ENCODE results near the gene ACSS1.
A peak's percentile ranks its signal among the peaks of the same experiment; 100 is the strongest.

ACSS1 gene

DNA sequence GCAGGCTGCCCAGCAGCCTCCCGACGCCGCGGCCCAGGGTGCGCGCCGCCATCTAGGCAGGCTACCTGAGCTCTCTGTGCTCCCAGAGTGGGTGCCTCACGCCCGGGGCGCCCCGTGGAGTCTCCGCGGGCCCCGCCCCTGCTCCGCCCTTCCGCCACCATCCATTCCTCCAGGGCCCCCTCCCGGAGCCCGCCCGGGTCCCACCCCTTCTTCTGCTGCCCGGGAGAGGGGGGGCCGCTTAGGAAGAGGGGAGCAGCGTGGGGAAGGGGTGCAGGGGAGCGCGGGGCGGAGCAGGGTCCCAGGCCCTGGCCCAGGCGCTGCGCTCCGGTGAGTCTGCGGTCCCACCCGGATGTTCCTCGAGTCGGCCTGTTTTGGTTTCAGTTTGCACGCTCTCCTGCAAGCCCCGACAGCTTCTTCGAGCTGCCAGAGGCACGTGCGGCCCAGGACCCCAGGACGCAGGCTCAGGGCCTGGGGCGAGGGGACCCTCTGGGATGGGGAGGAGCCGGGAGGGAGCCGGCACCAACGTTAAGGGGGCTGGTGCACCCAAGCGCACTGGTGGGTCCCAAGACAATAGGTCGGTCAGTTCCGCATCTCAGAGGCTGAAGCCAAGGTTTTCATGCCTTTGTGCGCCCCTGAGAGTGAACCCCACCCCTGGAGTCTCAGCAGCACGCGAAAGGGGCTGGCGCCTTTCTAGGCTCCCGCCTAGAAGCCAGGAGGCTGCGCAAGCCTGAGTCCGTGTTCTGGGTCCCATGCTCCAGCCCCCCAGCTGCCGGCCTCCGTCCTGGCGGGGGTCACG is at the start of gene ACSS1:
ACSS1 (minus strand) TSS at position 89 of the 796 bp plus-strand sequence; CDS start at position 52, 37 bp downstream.
- H3K4me1 ChIP-seq (ENCODE audit: control insufficient read depth, insufficient read depth, low read length) = no peaks in the 10 kb centered on the region
- no peaks in the 10 kb centered on the region for H3K9me3 ChIP-seq (ENCODE audit: control insufficient read depth, insufficient read depth, low read length)
- H3K9ac ChIP-seq (ENCODE audit: low read depth, low read length) = peak within 1 kb of the TSS; percentile 37
- H3K4me3 ChIP-seq (ENCODE audit: low read depth, low read length) = peak within 1 kb of the TSS; percentile 67
- H3K27me3 ChIP-seq (ENCODE audit: control insufficient read depth, insufficient read depth, low read length) = peaks cover 78% of the 10 kb centered on the region
- no peaks in the 10 kb centered on the region for H3K36me3 ChIP-seq (ENCODE audit: control insufficient read depth, insufficient read depth, low read length)

DNA sequence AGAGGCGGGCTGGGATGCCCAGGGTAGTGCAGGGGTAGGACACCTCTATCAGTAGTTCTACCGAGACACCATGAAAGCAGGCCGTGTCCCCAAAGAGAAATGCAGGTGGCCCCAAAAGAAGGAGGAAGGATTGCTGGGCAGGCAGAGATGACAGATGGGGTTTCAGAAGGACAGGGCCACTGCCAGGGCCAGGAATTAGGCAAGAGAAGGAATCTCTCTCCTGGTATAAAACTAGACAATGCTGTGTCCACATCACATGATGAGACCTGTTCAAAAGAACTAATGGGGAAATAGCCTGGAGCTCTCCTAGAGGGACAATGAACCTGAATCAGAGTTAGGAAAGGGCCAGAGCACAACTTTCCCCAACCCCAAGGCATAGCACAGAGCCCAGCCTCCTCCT is 45.6 kb upstream of the ACSS1 start:
- H3K9me3 ChIP-seq (ENCODE audit: control insufficient read depth, insufficient read depth, low read length) = no peaks in the 10 kb centered on the region

DNA sequence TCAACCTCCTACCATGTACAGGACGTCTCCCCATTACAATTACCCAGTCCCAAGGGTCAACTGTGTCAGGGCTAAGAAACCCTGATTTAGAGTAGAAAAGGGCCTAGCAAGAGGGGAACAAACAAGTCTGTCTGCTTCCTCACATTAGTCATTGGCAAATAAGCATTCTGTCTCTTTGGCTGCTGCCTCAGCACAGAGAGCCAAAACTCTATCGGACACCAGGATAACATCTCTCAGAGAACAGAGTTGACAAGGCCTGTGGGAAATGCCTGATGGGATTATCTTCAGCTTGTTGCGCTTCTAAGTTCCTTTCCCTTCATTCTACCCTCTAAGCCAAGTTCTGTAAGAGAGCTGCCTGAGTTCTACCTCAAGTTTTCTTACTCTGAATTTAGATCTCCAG is 43.0 kb upstream of the ACSS1 start:
- Histone ChIP-seq H3K4me3 (ENCODE audit: low read depth, low read length) (no peak overlapping the region), H3K27me3 (ENCODE audit: control insufficient read depth, insufficient read depth, low read length) (no peaks in the 10 kb centered on the region)

More for the DNA sequence above, 45.6 kb upstream of the ACSS1 start:
- Histone ChIP-seq H3K9ac (ENCODE audit: low read depth, low read length) (no peak overlapping the region), H3K4me3 (ENCODE audit: low read depth, low read length) (no peak overlapping the region), H3K27me3 (ENCODE audit: control insufficient read depth, insufficient read depth, low read length) (no peaks in the 10 kb centered on the region), H3K4me1 (ENCODE audit: control insufficient read depth, insufficient read depth, low read length) (no peaks in the 10 kb centered on the region), H3K36me3 (ENCODE audit: control insufficient read depth, insufficient read depth, low read length) (no peaks in the 10 kb centered on the region)

DNA sequence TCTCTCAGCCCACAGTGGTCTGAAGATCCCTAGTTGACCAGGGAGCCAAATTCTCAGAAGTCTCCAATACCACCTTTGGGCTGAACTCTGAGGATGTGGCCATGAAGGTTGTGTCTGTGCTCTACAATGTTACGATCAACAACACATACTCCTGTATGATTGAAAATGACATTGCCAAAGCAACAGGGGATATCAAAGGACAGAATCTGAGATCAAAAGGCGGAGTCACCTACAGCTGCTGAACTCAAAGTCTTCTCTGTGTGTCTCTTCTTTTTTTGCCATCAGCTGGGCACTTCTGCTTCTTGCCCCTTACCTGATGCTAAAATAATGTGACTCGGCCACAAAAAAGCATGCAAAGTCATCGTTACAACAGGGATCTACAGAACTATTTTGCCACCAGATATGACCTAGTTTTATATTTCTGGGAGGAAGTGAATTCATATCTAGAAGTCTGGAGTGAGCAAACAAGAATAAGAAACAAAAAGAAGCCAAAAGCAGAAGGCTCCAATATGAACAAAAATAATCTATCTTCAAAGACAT is 41.7 kb upstream of the ACSS1 start:
- no peak overlapping the region for H3K4me3 ChIP-seq (ENCODE audit: low read depth, low read length)
- H3K36me3 ChIP-seq (ENCODE audit: control insufficient read depth, insufficient read depth, low read length) = no peaks in the 10 kb centered on the region
- H3K27me3 ChIP-seq (ENCODE audit: control insufficient read depth, insufficient read depth, low read length) = no peaks in the 10 kb centered on the region
- no peak overlapping the region for H3K9ac ChIP-seq (ENCODE audit: low read depth, low read length)
- H3K4me1 ChIP-seq (ENCODE audit: control insufficient read depth, insufficient read depth, low read length) = no peaks in the 10 kb centered on the region
- no peaks in the 10 kb centered on the region for H3K9me3 ChIP-seq (ENCODE audit: control insufficient read depth, insufficient read depth, low read length)

More for the DNA sequence above, 43.0 kb upstream of the ACSS1 start:
- no peaks in the 10 kb centered on the region for H3K9me3 ChIP-seq (ENCODE audit: control insufficient read depth, insufficient read depth, low read length)
- no peaks in the 10 kb centered on the region for H3K36me3 ChIP-seq (ENCODE audit: control insufficient read depth, insufficient read depth, low read length)
- no peak overlapping the region for H3K9ac ChIP-seq (ENCODE audit: low read depth, low read length)
- H3K4me1 ChIP-seq (ENCODE audit: control insufficient read depth, insufficient read depth, low read length) = no peaks in the 10 kb centered on the region

DNA sequence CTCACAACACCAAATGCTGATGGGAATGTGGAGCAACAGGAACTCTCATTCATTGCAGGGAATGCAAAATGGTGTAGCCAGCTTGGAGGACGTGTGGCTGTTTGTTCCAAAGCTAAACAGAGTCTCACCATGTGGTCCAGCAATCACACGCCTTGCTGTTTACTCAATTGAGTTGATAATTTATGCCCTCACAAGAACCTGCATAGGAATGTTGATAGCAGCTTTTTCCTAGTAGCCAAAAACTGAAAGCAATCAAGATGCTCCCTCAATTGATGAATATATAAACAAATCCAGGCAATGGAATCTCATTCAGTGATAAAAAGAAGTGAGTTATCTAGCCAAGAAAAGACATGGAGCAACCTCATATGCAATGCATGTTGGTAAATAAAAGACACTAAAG is 39.6 kb upstream of the ACSS1 start:
- Histone ChIP-seq H3K9me3 (ENCODE audit: control insufficient read depth, insufficient read depth, low read length) (no peaks in the 10 kb centered on the region), H3K4me1 (ENCODE audit: control insufficient read depth, insufficient read depth, low read length) (no peaks in the 10 kb centered on the region), H3K27me3 (ENCODE audit: control insufficient read depth, insufficient read depth, low read length) (no peaks in the 10 kb centered on the region), H3K9ac (ENCODE audit: low read depth, low read length) (no peak overlapping the region), H3K4me3 (ENCODE audit: low read depth, low read length) (no peak overlapping the region), H3K36me3 (ENCODE audit: control insufficient read depth, insufficient read depth, low read length) (no peaks in the 10 kb centered on the region)

DNA sequence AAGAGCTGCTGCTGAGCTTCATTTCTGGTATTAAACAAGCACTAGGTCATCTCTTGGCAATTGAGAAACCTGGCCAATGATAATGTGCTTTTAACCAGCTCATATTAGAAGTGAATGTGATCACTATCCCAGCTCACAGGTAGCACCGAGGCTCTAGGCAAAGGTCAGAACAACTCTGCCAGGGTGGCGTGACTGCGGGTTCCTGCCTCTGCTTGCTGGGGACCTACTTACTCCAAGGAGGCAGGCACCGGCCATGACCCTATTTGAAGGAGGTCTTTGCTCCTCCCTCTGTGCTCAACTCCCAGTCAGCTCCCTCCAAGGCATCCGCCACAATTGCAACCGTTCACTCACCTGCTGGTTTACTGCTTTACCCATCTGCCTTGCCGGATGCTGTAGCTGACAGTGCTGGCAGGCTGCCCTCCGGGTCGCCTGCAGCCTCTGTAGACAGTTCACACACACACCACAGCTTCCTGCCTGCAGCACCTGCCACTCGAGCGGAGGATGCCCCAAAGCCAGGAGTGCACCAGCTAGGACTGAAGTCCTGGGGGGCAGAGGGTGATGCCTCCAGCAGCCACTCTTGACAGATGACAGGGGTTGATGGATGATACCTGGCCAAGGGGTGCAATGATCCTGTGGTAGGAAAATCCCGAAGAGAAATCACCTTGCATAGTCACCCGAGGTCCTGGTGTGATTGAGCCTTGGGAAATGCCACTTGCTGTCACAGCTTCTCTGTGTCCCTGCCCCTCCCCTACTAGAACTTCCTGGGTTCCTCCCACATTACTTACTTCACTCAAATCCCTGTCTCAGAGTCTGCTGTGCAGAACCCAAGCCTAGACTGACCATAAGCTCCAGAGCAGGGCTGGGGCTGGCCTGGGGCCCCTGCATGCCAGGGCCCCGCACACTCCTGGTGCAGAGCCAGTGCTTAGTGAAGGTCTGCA is 32.8 kb upstream of the ACSS1 start:
- H3K9ac ChIP-seq (ENCODE audit: low read depth, low read length) = no peak overlapping the region
- no peaks in the 10 kb centered on the region for H3K36me3 ChIP-seq (ENCODE audit: control insufficient read depth, insufficient read depth, low read length)
- H3K4me3 ChIP-seq (ENCODE audit: low read depth, low read length) = no peak overlapping the region
- H3K27me3 ChIP-seq (ENCODE audit: control insufficient read depth, insufficient read depth, low read length) = peaks cover 48% of the 10 kb centered on the region
- H3K9me3 ChIP-seq (ENCODE audit: control insufficient read depth, insufficient read depth, low read length) = no peaks in the 10 kb centered on the region
- H3K4me1 ChIP-seq (ENCODE audit: control insufficient read depth, insufficient read depth, low read length) = no peaks in the 10 kb centered on the region

DNA sequence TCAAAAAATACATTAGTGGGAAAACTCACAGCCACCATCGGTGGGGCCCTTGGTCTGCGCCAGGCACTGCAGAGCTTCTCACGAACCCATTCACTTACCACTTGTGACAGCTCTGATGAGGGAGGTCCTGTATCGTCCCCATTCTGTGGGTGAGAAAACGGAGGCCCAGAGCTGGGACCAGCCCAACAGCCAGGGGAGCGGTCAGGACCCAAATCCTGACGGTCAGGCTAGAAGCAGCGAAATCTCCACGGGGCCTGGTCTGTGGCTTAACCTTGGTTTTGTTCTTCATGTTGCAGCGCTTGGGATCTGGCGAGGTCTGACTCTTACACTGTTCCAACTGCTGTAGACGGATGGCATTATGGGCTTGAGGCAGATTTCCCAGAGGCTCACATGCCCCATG is 31.7 kb upstream of the ACSS1 start:
- peaks cover 59% of the 10 kb centered on the region for H3K27me3 ChIP-seq (ENCODE audit: control insufficient read depth, insufficient read depth, low read length)
- no peak overlapping the region for H3K4me3 ChIP-seq (ENCODE audit: low read depth, low read length)
- H3K9ac ChIP-seq (ENCODE audit: low read depth, low read length) = no peak overlapping the region
- H3K36me3 ChIP-seq (ENCODE audit: control insufficient read depth, insufficient read depth, low read length) = no peaks in the 10 kb centered on the region
- H3K4me1 ChIP-seq (ENCODE audit: control insufficient read depth, insufficient read depth, low read length) = no peaks in the 10 kb centered on the region
- H3K9me3 ChIP-seq (ENCODE audit: control insufficient read depth, insufficient read depth, low read length) = no peaks in the 10 kb centered on the region

DNA sequence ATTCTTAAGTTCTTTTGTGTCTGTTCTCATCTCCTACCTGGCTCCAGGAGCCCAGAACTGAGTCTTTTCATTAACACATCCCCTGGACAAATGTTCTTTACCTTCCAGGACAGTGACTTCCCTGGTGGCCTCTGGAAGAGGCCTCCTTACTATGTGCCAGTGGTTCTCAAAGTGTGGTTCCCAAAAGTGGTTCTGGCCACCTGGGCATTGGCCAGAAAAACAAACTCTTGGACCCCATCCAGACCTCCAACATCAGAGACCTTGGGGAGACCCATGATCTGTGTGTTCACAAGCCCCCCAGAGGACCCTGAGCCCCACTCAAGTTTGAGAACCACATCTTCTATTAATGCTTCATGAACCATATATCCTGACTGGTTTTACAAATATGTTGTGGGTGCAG is 31.2 kb upstream of the ACSS1 start:
- no peaks in the 10 kb centered on the region for H3K4me1 ChIP-seq (ENCODE audit: control insufficient read depth, insufficient read depth, low read length)

DNA sequence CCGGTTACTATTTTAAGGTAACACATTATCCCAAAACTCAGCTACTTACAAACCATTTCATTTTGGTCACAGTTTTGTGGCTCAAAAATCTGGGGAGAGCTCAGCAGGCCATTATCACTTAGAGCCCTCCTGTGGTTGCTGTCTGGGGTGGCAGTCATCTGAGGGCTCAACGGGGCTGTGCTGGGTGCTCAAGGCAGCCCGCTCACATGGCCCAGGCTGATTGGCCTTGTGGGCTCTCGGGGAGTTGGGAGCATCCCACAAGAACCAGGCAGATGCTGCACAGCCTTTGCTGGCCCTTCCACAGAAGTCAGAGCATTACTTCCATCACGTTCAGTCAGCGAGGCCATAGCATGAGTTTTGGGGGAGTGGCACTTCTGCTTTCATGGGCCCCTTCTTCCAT is 30.3 kb upstream of the ACSS1 start:
- H3K27me3 ChIP-seq (ENCODE audit: control insufficient read depth, insufficient read depth, low read length) = peaks cover 73% of the 10 kb centered on the region
- no peak overlapping the region for H3K9ac ChIP-seq (ENCODE audit: low read depth, low read length)
- no peak overlapping the region for H3K4me3 ChIP-seq (ENCODE audit: low read depth, low read length)
- no peaks in the 10 kb centered on the region for H3K4me1 ChIP-seq (ENCODE audit: control insufficient read depth, insufficient read depth, low read length)
- H3K36me3 ChIP-seq (ENCODE audit: control insufficient read depth, insufficient read depth, low read length) = no peaks in the 10 kb centered on the region
- no peaks in the 10 kb centered on the region for H3K9me3 ChIP-seq (ENCODE audit: control insufficient read depth, insufficient read depth, low read length)

More for the DNA sequence above, 31.2 kb upstream of the ACSS1 start:
- Histone ChIP-seq H3K4me3 (ENCODE audit: low read depth, low read length) (no peak overlapping the region), H3K36me3 (ENCODE audit: control insufficient read depth, insufficient read depth, low read length) (no peaks in the 10 kb centered on the region), H3K27me3 (ENCODE audit: control insufficient read depth, insufficient read depth, low read length) (peaks cover 65% of the 10 kb centered on the region), H3K9ac (ENCODE audit: low read depth, low read length) (no peak overlapping the region), H3K9me3 (ENCODE audit: control insufficient read depth, insufficient read depth, low read length) (no peaks in the 10 kb centered on the region)

DNA sequence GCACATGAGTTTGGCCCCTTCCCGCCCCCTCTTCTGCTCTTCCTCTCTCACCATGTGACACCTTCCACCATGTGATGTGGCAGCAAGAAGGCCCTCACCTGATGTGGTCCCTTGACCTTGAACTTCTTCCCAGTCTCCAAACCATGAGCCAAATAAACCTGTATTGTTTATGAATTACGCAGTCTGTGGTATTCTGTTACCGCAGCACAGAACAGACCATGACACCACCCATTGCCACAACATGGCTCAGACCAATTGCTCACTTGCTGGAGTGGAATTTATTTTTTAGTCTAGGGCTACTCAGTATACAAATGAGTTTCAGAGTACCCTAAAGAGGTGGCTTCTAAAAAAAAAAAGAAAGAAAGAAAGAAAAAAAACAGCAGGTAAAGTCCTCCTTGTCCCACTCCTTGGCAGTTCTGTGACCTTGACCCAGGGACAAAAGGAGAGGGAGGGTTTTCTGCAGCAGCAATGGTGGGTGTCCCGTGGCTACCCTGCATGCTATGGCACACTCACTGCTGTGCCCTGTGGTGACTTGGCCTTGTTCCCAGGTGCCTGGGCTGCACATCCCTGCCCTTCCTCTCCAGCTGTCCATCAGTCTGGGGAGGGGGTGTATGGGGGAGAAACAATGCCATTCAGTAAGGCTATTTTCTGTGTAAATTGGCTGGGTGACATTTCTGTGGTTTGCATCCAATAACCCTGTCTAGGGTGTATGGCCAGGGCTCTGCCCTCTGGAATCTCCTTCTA is 29.4 kb upstream of the ACSS1 start:
- H3K27me3 ChIP-seq (ENCODE audit: control insufficient read depth, insufficient read depth, low read length) = peaks cover 82% of the 10 kb centered on the region

More for the DNA sequence above, 29.4 kb upstream of the ACSS1 start:
- H3K4me3 ChIP-seq (ENCODE audit: low read depth, low read length) = no peak overlapping the region
- no peak overlapping the region for H3K9ac ChIP-seq (ENCODE audit: low read depth, low read length)
- no peaks in the 10 kb centered on the region for H3K9me3 ChIP-seq (ENCODE audit: control insufficient read depth, insufficient read depth, low read length)
- H3K4me1 ChIP-seq (ENCODE audit: control insufficient read depth, insufficient read depth, low read length) = peaks cover 4% of the 10 kb centered on the region
- no peaks in the 10 kb centered on the region for H3K36me3 ChIP-seq (ENCODE audit: control insufficient read depth, insufficient read depth, low read length)

Measured in iPS-15b (cell line).